Thyroid gland (tissue), 4 donors: ENCODE measurements around the gene TRIM17.

Experiments
- POLR2A ChIP-seq, 2 donors: fragments of 450-650 bp; IDR thresholded peaks; one replicate each; pipeline ENCODE4 v1.6.1; 2017; ENCODE audit warnings: antibody characterized with exemption in 2 of 2, mild to moderate bottlenecking in 2 of 2, moderate library complexity in 1 of 2
- TF ChIP-seq, protein P1 (sequence below), 6 experiments: fragments of 200-600 bp in 3 of 6; fragments of 450-650 bp in 3 of 6; sonication (generic) in 3 of 6; IDR thresholded peaks; one replicate each; pipeline ENCODE4 v1.5.1; 2016 to 2019; ENCODE audit warnings: antibody characterized with exemption in 6 of 6, mild to moderate bottlenecking in 2 of 6, inconsistent platforms in 1 of 6, moderate library complexity in 1 of 6

DNA sequence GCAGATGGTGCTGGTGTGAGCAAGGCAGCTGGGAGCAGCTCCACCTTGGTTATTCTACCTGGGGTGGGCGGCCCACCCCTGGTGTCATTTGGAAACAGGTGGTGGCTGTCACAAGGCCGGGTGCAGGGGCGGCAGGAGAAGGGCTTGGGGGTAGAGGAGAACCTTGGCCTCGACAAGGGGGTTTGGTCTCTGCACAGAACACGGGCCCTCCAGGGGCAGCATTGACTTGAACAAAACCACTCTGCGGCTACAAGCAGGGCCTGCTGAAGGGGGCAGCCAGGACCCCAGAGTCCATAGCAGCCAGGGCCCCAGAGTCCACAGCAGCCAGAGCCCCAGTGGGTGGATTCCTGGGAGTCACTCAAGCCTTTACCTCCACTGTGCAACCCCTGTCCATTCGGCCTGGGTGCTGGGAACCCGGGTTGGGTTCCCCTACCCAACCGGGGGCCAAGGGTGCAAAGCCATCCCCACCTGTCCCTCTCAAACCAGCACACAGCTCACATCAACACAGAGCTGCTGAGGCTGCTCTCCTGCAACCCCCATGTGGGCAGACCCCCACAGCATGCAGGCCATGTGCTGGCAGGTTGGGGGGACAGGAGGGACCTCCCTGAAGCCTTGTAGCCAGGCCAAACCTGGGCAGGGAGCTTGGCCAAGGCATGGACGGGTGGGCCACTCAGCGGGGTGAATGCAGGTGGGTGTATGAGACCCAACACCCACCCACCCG is 17.8 kb downstream of the TRIM17 start:
- TF ChIP-seq, protein P1, sequence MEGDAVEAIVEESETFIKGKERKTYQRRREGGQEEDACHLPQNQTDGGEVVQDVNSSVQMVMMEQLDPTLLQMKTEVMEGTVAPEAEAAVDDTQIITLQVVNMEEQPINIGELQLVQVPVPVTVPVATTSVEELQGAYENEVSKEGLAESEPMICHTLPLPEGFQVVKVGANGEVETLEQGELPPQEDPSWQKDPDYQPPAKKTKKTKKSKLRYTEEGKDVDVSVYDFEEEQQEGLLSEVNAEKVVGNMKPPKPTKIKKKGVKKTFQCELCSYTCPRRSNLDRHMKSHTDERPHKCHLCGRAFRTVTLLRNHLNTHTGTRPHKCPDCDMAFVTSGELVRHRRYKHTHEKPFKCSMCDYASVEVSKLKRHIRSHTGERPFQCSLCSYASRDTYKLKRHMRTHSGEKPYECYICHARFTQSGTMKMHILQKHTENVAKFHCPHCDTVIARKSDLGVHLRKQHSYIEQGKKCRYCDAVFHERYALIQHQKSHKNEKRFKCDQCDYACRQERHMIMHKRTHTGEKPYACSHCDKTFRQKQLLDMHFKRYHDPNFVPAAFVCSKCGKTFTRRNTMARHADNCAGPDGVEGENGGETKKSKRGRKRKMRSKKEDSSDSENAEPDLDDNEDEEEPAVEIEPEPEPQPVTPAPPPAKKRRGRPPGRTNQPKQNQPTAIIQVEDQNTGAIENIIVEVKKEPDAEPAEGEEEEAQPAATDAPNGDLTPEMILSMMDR (IDR thresholded peaks at IDR 0.05): no peak
- TF ChIP-seq POLR2A (IDR thresholded peaks at IDR 0.05): no peak
